Adrenal gland (tissue), 5 donors: ENCODE measurements around the gene SRPK3.

Experiments used
- CTCF ChIP-seq, 6 experiments: fragments of 450-650 bp in 4 of 6; fragments of 200-600 bp in 2 of 6; sonication (generic) in 1 of 6; IDR thresholded peaks; 1 replicate in 5 of 6; 2 replicates in 1 of 6; pipeline versions ENCODE4 v1.5.1 to v1.8.0; 2016 to 2021; ENCODE audit warnings: antibody characterized with exemption in 6 of 6, mild to moderate bottlenecking in 2 of 6, moderate library complexity in 1 of 6
- POLR2A ChIP-seq, 2 donors: fragments of 450-650 bp; IDR thresholded peaks; one replicate each; pipeline ENCODE4 v1.6.1; 2017; ENCODE audit warnings: antibody characterized with exemption in 2 of 2, mild to moderate bottlenecking in 2 of 2, moderate library complexity in 1 of 2
- donor health status: DM: no; HTN: no; CAD: no.

DNA sequence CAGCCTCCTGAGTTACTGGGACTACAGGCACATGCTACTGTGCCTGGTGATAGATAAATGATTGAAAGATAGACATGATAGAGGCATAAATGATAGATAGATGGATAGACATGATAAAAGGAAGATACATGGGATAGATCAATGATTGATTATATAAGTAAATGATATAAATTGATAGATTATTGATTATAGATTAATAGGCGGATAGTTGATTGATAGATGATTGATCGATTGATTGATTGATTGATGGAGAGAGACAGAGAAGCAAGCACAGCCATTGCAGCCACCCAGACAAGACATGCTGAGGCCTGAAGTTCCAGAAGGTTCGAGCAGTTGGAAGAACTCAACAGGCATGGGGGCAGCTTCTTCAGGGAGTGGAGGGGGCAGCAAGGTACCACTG, 34.5 kb upstream of the SRPK3 start:
- TF ChIP-seq CTCF (IDR thresholded peaks at IDR 0.05): no peak
- no peak for TF ChIP-seq POLR2A (IDR thresholded peaks at IDR 0.05)
